Chondrocyte (in vitro differentiated cells): Measurements from ENCODE around the gene DENND1B. TPM values are rescaled to one million over a fixed set of nuclear protein-coding genes. Genes with fewer than 3 reads are reported as not detected.

ENCODE experiments used
- DNase-seq: peaks from one replicate; pipeline ENCODE4 v3.0.0; 2021; ENCODE audit warnings: mixed read lengths, low spot score
- H3K27ac Mint-ChIP-seq: one replicate; pipeline ENCODE4 v1.8.0; 2021; ENCODE audit warnings: mild to moderate bottlenecking, moderate library complexity, mixed read lengths; ENCODE audit not compliant: unreplicated experiment
- H3K27me3 Mint-ChIP-seq: 2 replicates; pipeline ENCODE4 v1.8.0; 2021; ENCODE audit warnings: low read depth, mixed read lengths
- H3K36me3 Mint-ChIP-seq: 2 replicates; pipeline ENCODE4 v1.8.0; 2021; ENCODE audit warnings: low read depth, mixed read lengths
- H3K4me1 Mint-ChIP-seq: 2 replicates; pipeline ENCODE4 v1.8.0; 2021; ENCODE audit warnings: low read depth, mild to moderate bottlenecking, mixed read lengths
- H3K4me3 Mint-ChIP-seq: one replicate; pipeline ENCODE4 v1.8.0; 2021; ENCODE audit warnings: mild to moderate bottlenecking, moderate library complexity, mixed read lengths; ENCODE audit not compliant: unreplicated experiment
- H3K9me3 Mint-ChIP-seq: 2 replicates; pipeline ENCODE4 v1.8.0; 2021; ENCODE audit warnings: low read depth, mixed read lengths
- total RNA-seq: library from RNA; stranded (reverse); gene quantifications from 3 replicates; pipeline ENCODE4 v1.2.1, GENCODE V29; 2021
- TF ChIP-seq, protein P1 (sequence below): fragments of 200-600 bp; sonication (generic); IDR thresholded peaks from 2 replicates; pipeline ENCODE4 v1.5.0; 2021; ENCODE audit warnings: antibody characterized with exemption, mild to moderate bottlenecking, moderate library complexity

The DENND1B gene
- total RNA-seq, 1 donor from 2014 or later: 10.9 TPM

DNA sequence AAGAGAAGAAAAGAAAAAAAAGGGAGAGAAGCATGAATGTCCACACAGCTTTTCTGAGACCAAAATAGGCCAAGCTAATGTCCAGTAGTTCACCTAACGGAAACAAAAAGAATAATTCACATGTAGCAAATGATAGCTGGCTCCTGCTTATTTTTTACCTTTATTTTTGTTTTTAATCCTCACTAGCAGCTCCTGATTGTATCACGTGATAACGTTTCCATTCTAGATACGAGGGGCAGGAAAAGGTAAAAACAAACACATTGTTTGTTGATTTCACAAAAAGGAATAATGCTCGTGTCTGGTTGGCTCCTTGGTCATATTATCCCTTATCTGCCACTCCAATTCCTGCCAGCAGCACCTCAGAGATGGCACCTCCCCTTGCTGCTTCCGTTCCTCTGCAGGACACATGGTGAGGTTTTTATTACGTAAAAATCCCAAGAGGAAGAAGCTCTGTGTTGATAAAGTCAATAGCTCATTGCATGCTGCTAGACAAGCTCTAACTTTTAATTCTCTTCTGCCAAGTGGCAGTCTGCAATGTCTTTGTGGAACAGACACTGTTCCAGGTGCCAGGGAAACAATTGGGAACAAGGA, 305.6 kb downstream of the DENND1B start:
- Mint-ChIP-seq H3K4me3 (no peak overlapping the region), H3K36me3 (peaks cover 2% of the 10 kb centered on the region), H3K27ac (no peak overlapping the region), H3K4me1 (peaks cover 50% of the 10 kb centered on the region), H3K27me3 (no peaks in the 10 kb centered on the region), H3K9me3 (no peaks in the 10 kb centered on the region)
- TF ChIP-seq, protein P1, sequence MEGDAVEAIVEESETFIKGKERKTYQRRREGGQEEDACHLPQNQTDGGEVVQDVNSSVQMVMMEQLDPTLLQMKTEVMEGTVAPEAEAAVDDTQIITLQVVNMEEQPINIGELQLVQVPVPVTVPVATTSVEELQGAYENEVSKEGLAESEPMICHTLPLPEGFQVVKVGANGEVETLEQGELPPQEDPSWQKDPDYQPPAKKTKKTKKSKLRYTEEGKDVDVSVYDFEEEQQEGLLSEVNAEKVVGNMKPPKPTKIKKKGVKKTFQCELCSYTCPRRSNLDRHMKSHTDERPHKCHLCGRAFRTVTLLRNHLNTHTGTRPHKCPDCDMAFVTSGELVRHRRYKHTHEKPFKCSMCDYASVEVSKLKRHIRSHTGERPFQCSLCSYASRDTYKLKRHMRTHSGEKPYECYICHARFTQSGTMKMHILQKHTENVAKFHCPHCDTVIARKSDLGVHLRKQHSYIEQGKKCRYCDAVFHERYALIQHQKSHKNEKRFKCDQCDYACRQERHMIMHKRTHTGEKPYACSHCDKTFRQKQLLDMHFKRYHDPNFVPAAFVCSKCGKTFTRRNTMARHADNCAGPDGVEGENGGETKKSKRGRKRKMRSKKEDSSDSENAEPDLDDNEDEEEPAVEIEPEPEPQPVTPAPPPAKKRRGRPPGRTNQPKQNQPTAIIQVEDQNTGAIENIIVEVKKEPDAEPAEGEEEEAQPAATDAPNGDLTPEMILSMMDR: no peak
- DNase-seq: no peak

DNA sequence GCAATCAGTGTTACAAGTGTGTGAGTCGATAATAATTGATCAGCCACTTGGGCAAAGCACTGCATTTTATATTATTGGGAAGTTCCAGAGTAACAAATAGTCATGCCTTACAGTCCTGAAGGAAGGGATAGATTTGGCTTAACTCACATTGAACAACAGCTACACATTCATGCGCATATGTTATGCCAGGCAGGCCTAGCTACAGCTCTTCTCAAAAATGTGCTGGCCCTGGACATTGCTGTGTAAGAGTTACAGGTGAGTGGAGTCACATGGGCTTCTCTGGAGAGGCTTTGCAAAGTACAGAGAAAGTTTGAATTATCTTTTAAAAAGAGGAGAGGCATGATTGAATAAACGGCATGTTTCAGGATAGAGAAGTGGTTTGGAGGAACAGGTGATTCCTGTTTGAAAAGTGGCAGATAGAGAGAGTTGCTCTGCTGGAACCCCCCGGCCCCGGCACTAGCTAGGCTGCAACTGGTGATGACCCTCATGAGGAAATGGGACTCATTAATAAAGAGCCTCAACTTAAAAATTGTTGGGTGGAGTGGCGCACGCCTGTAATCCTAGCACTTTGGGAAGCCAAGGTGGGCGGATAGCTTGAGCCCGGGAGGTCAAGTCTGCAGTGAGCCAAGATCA, 306.6 kb downstream of the DENND1B start:
- peak overlapping the region; percentile 90 for H3K27ac Mint-ChIP-seq
- TF ChIP-seq, protein P1: no peak
- H3K36me3 Mint-ChIP-seq: peaks cover 2% of the 10 kb centered on the region
- no peak overlapping the region for H3K4me3 Mint-ChIP-seq
- H3K4me1 Mint-ChIP-seq: peaks cover 60% of the 10 kb centered on the region
- no peaks in the 10 kb centered on the region for H3K27me3 Mint-ChIP-seq
- H3K9me3 Mint-ChIP-seq: no peaks in the 10 kb centered on the region
- DNase-seq: no peak

DNA sequence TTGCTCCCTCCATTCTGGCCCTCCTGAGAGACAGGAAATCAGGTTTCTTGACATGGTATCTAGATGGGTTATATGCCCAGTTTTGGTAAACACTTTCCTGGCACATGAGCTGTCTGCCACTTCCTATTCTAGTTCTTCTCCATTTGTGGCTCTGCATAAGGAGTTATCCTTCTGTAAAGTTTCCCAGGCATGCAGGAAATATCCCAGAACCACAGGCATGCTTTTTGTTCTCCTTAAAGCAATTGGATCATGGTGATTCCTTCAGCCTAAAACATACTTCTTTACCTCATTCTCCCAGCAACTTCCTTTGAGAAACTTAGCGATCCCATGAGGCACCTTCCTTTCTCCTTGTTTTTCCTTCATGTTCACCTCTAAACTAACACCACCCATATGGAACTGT, 307.4 kb downstream of the DENND1B start:
- Mint-ChIP-seq H3K4me3 (no peak overlapping the region), H3K36me3 (peaks cover 2% of the 10 kb centered on the region), H3K4me1 (peaks cover 66% of the 10 kb centered on the region), H3K27me3 (no peaks in the 10 kb centered on the region), H3K9me3 (no peaks in the 10 kb centered on the region), H3K27ac (peak overlapping the region; percentile 90)
- no peak for DNase-seq
- TF ChIP-seq, protein P1: no peak

DNA sequence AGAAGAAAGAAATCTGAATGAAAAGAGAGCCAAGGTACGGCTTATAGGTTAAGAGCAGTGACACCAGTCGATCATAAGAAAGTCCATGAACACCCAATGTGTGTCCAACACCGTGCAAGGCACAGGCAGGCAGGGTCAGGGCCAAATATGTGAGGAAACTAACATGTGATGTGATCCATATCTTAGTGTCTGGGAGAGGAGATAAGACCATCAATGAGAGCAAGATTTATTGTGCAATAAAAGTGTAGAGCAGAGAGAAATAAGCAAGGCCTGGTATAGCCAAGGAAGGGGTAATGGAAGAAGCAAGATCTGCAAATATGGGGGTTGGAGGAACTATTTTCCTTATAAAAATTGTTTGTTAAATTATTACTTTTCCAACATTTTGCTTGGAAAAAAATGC, 308.5 kb downstream of the DENND1B start:
- no peak overlapping the region for H3K27ac Mint-ChIP-seq
- no peaks in the 10 kb centered on the region for H3K9me3 Mint-ChIP-seq
- no peak for DNase-seq
- H3K36me3 Mint-ChIP-seq: peaks cover 2% of the 10 kb centered on the region
- no peak overlapping the region for H3K4me3 Mint-ChIP-seq
- H3K4me1 Mint-ChIP-seq: peaks cover 67% of the 10 kb centered on the region
- no peaks in the 10 kb centered on the region for H3K27me3 Mint-ChIP-seq
- TF ChIP-seq, protein P1: no peak

DNA sequence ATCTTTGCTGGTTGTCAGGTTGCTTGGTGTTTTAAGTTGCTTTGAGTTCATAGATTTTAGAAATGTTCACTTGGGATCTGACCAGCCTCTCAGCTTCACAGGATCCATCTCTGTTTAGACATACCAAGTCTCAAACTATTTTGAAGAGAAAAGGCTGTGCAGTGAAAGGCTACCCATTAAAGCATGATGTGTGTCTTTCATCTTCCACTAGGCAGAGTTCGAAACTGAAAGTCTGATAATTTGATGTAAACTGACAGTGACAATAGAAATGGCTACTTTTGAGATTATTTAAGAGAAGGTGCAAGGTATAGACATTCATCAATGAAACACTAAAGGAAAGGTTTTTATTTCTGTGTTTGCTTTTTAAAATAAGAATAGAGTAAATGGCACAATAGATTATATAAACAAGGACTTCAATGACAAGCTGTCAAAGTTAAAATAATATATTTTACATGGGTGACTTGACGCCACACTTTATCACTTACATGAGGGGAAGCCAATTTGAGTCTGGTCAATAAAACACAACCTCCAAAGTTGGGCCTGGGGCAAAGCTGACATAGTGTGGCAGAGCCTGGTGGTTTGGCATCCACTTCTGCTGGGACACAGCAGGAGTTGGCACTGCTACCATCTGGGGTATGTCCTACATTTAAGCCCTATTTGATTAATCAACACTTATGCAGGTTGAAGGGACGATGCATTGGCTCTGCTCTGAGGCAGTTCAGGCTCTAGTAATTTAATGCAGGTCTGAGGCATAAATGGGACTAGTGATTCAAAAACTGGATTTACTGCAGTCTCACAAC, 309.6 kb downstream of the DENND1B start:
- H3K36me3 Mint-ChIP-seq: peaks cover 2% of the 10 kb centered on the region
- TF ChIP-seq, protein P1: no peak
- peaks cover 59% of the 10 kb centered on the region for H3K4me1 Mint-ChIP-seq
- no peaks in the 10 kb centered on the region for H3K9me3 Mint-ChIP-seq
- DNase-seq: no peak
- H3K27ac Mint-ChIP-seq: peak overlapping the region; percentile 18
- no peak overlapping the region for H3K4me3 Mint-ChIP-seq
- H3K27me3 Mint-ChIP-seq: no peaks in the 10 kb centered on the region
